ENCODE measurements around the gene TMEM233. TPM values are rescaled to one million over a fixed set of nuclear protein-coding genes. Genes with fewer than 3 reads are reported as not detected.

Gene TMEM233
- total and polyA plus RNA-seq, 2 of the 8 experiments (the other 6 are each of a cell fraction or from before 2014, with no cell fraction given), result 0.09 TPM

- TF ChIP-seq CTBP2 (IDR thresholded peaks at IDR 0.05; ENCODE audit: borderline replicate concordance, insufficient read depth, insufficient read length, low read length) (peak; percentile 61), HDAC6 (IDR thresholded peaks at IDR 0.05; ENCODE audit: low read depth, low read length) (no peak), EGR1 (IDR thresholded peaks at IDR 0.05; ENCODE audit: borderline replicate concordance, low read depth, low read length) (no peak), MAX (IDR thresholded peaks at IDR 0.05) (peak; percentile 6; the same call in 1 of the 2 replicates), SP2 (IDR thresholded peaks at IDR 0.05; ENCODE audit: low read length) (no peak)
Observed at GRCh38 chr12:119593578-119594398, at the start of gene TMEM233 (continued).
